KMS-11 (cell line): ENCODE data around the gene LIMK2.

ENCODE experiments used
- H2AFZ ChIP-seq: fragments of 200-600 bp; sonication (generic); 2 replicates; pipeline ENCODE4 v1.6.1; 2016; ENCODE audit warnings: antibody characterized with exemption, mixed run types, low read depth
- H3K27ac ChIP-seq: fragments of 200-600 bp; sonication (generic); 2 replicates; pipeline ENCODE4 v1.6.1; 2016; ENCODE audit warnings: mild to moderate bottlenecking, mixed run types
- H3K27me3 ChIP-seq: fragments of 200-600 bp; sonication (generic); 2 replicates; pipeline ENCODE4 v1.6.1; 2017; ENCODE audit warnings: mild to moderate bottlenecking, low read depth, mixed run types, moderate library complexity; ENCODE audit not compliant: insufficient read depth
- H3K36me3 ChIP-seq: fragments of 200-600 bp; sonication (generic); 2 replicates; pipeline ENCODE4 v1.6.1; 2017; ENCODE audit warnings: mild to moderate bottlenecking, mixed run types; ENCODE audit not compliant: insufficient read depth
- H3K4me1 ChIP-seq: fragments of 200-600 bp; sonication (generic); 2 replicates; pipeline ENCODE4 v1.6.1; 2016; ENCODE audit warnings: mild to moderate bottlenecking, low read depth, mixed run types; ENCODE audit not compliant: poor library complexity, severe bottlenecking
- H3K4me2 ChIP-seq: fragments of 200-600 bp; sonication (generic); 2 replicates; pipeline ENCODE4 v1.7.0; 2016; ENCODE audit warnings: mild to moderate bottlenecking, mixed run types
- H3K4me3 ChIP-seq: fragments of 200-600 bp; sonication (generic); IDR thresholded peaks from 2 replicates; pipeline ENCODE4 v1.6.1; 2017; ENCODE audit warnings: low read depth, low read length, mixed read lengths; ENCODE audit not compliant: insufficient read depth
- H3K79me2 ChIP-seq: fragments of 200-600 bp; sonication (generic); 2 replicates; pipeline ENCODE4 v1.6.1; 2016; ENCODE audit warnings: low read depth, mixed run types; ENCODE audit not compliant: insufficient read depth
- H3K9ac ChIP-seq: fragments of 200-600 bp; sonication (generic); 2 replicates; pipeline ENCODE4 v1.6.1; 2016; ENCODE audit warnings: mild to moderate bottlenecking, mixed run types
- H4K20me1 ChIP-seq: fragments of 200-600 bp; sonication (generic); 2 replicates; pipeline ENCODE4 v1.6.1; 2016; ENCODE audit warnings: mild to moderate bottlenecking, mixed run types; ENCODE audit not compliant: insufficient read depth
- CTCF ChIP-seq: fragments of 200-600 bp; sonication (generic); conservative IDR thresholded peaks from 2 replicates; pipeline ENCODE4 v1.6.1; 2017; ENCODE audit warnings: low read depth, mild to moderate bottlenecking, antibody characterized with exemption, low read length, moderate library complexity, mixed read lengths

Gene LIMK2

DNA sequence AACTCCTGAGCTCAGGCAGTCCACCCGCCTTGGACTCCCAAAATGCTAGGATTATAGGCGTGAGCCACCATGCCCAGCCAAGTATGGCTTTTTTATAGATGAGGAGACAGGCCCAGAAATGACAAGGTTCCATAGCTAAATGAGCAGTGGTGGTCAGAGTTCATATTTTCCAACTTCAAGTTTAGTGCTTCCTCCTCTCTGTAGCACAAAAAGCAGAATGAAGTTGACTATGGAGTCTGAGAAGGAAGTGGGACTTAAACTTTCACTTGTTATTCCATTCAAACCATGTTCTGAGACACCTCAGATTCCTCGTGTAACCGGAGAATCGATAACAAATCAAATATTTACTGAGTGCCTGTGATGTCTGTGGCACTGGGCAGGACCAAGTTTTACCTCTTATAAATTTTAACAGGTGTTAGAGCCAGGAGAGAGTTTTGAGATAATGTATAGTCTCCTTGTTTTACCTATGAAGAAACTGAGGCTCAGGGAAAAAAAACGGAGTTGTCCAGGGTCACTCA lies 3.0 kb downstream of the LIMK2 start:
- Histone ChIP-seq H3K27ac (no peak overlapping the region), H3K4me1 (peaks cover 19% of the 10 kb centered on the region), H4K20me1 (no peaks in the 10 kb centered on the region), H3K4me2 (no peak overlapping the region), H2AFZ (no peak overlapping the region), H3K36me3 (no peaks in the 10 kb centered on the region), H3K4me3 (no peak overlapping the region), H3K27me3 (no peaks in the 10 kb centered on the region), H3K79me2 (peaks cover 27% of the 10 kb centered on the region; the same call in 1 of the 2 replicates), H3K9ac (no peak overlapping the region)
- TF ChIP-seq CTCF: no peak

- Histone ChIP-seq H3K27me3 (no peaks in the 10 kb centered on the region), H3K36me3 (no peaks in the 10 kb centered on the region), H3K4me1 (peaks cover 14% of the 10 kb centered on the region), H3K4me3 (no peak overlapping the region), H3K4me2 (no peak overlapping the region), H3K9ac (no peak overlapping the region), H3K79me2 (peaks cover 21% of the 10 kb centered on the region; the same call in 1 of the 2 replicates), H2AFZ (no peak overlapping the region), H3K27ac (no peak overlapping the region), H4K20me1 (no peaks in the 10 kb centered on the region)
- no peak for TF ChIP-seq CTCF
Observed at GRCh38 chr22:31218565-31219262, 6.6 kb downstream of the LIMK2 start.

- Histone ChIP-seq H3K4me2 (no peak overlapping the region), H3K4me1 (peaks cover 14% of the 10 kb centered on the region), H3K79me2 (peaks cover 18% of the 10 kb centered on the region; the same call in 1 of the 2 replicates)
Observed at GRCh38 chr22:31221084-31221483, 9.0 kb downstream of the LIMK2 start.

DNA sequence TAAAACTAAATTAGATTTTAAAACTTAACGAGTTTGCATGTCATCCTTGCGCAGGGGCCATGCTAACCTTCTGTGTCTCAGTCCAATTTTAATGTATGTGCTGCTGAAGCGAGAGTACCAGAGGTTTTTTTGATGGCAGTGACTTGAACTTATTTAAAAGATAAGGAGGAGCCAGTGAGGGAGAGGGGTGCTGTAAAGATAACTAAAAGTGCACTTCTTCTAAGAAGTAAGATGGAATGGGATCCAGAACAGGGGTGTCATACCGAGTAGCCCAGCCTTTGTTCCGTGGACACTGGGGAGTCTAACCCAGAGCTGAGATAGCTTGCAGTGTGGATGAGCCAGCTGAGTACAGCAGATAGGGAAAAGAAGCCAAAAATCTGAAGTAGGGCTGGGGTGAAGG lies 10.6 kb downstream of the LIMK2 start:
- no peaks in the 10 kb centered on the region for H3K27me3 ChIP-seq
- no peak overlapping the region for H3K4me3 ChIP-seq
- no peak for TF ChIP-seq CTCF
- no peaks in the 10 kb centered on the region for H4K20me1 ChIP-seq
- no peak overlapping the region for H3K4me2 ChIP-seq
- H3K36me3 ChIP-seq: no peaks in the 10 kb centered on the region
- peaks cover 18% of the 10 kb centered on the region; the same call in 1 of the 2 replicates for H3K79me2 ChIP-seq
- H3K9ac ChIP-seq: no peak overlapping the region
- peaks cover 7% of the 10 kb centered on the region for H3K4me1 ChIP-seq
- no peak overlapping the region for H2AFZ ChIP-seq
- H3K27ac ChIP-seq: no peak overlapping the region

More at GRCh38 chr22:31221084-31221483, 9.0 kb downstream of the LIMK2 start:
- TF ChIP-seq CTCF: no peak
- H3K9ac ChIP-seq: no peak overlapping the region
- H3K27ac ChIP-seq: no peak overlapping the region
- H4K20me1 ChIP-seq: no peaks in the 10 kb centered on the region
- H3K36me3 ChIP-seq: no peaks in the 10 kb centered on the region
- H2AFZ ChIP-seq: no peak overlapping the region
- H3K4me3 ChIP-seq: no peak overlapping the region
- no peaks in the 10 kb centered on the region for H3K27me3 ChIP-seq
